ENCODE results near the gene CNTN5.

Gene CNTN5

GRCh38 chr11:99548264-99548663 lies 527.5 kb downstream of the CNTN5 start:
- no peak for TF ChIP-seq CTCF (IDR thresholded peaks at IDR 0.05)

- TF ChIP-seq CTCF (IDR thresholded peaks at IDR 0.05), result no peak
These were observed 533.6 kb downstream of the CNTN5 start for GRCh38 chr11:99554232-99554903.

- TF ChIP-seq CTCF (IDR thresholded peaks at IDR 0.05), result no peak
These were observed 534.7 kb downstream of the CNTN5 start for GRCh38 chr11:99555486-99555885.

DNA sequence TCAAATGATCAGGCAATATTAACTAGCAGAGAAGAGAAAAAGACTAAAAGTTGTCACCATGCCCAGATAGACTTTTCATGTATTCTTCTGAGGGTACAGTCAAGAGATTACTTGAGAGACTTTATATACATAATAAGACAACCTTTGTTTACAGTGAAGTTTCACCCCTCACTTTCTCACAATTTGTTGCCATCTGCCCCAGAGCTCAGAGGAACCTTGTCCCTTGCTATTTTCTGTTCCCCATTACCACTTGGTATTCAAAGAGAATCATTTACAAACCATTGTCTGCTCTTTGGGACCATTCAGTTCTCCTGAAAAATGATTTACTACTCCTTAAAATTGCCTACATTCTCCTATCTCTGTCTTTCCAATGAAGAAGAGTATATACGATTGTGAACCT lies 544.6 kb downstream of the CNTN5 start:
- no peak for TF ChIP-seq CTCF (IDR thresholded peaks at IDR 0.05)

GRCh38 chr11:99567334-99567956 lies 546.7 kb downstream of the CNTN5 start:
- TF ChIP-seq CTCF (IDR thresholded peaks at IDR 0.05), result no peak

- no peak for TF ChIP-seq CTCF (IDR thresholded peaks at IDR 0.05)
These were observed 548.1 kb downstream of the CNTN5 start for GRCh38 chr11:99568808-99569207.

GRCh38 chr11:99571094-99571493 lies 550.3 kb downstream of the CNTN5 start:
- no peak for TF ChIP-seq CTCF (IDR thresholded peaks at IDR 0.05)
